ENCODE measurements around the gene ENTPD2.

The ENTPD2 gene

DNA sequence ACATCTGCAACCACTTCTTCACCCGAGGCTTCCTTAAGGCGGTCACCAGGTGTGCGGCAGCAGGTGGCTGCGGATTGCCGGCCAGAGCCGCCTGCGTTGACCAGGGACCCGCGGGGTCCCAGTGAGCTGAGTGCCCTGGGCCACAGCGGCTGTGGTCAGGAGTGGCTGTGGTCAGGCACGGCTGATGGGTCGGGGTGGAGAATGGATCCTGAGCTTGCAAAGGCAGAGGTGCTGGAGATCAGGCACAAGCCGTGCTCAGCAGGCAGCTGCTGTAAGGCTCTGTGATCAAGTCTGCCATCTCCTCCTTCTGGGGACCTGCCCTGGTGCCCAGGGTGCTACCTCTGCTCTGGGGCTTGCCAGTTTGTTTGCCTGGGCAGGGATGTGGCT is 25.5 kb upstream of the ENTPD2 start:
- no peak for DNase-seq (ENCODE audit: low spot score)

DNA sequence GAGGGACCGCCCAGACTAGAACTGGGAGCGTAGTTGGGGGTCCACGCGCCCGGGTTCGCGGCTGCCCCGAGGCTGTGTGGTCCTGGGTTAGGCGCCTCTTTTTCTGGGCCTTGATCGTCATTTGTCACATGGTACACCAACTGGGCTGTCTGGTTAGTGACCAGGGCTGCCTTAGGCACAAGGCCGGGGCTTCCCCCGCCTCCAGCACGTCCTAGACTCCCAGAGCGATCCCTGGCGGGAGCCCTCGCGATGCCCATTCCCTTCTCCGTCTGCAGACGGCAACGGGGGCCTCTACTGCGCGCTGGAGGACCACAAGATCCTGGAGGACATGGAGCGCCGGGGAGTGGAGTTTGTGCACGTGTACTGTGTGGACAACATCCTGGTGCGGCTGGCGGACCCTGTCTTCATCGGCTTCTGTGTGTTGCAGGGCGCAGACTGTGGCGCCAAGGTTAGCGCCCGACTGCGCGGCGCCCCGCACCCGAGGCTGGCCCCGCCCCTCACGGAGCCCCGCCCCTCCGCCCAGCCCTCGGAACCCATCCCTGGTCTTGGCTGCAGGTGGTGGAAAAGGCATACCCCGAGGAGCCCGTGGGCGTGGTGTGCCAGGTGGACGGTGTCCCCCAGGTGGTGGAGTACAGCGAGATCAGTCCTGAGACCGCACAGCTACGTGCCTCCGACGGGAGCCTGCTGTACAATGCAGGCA is 25.0 kb upstream of the ENTPD2 start:
- peak; percentile 69 for DNase-seq (ENCODE audit: low spot score)

DNA sequence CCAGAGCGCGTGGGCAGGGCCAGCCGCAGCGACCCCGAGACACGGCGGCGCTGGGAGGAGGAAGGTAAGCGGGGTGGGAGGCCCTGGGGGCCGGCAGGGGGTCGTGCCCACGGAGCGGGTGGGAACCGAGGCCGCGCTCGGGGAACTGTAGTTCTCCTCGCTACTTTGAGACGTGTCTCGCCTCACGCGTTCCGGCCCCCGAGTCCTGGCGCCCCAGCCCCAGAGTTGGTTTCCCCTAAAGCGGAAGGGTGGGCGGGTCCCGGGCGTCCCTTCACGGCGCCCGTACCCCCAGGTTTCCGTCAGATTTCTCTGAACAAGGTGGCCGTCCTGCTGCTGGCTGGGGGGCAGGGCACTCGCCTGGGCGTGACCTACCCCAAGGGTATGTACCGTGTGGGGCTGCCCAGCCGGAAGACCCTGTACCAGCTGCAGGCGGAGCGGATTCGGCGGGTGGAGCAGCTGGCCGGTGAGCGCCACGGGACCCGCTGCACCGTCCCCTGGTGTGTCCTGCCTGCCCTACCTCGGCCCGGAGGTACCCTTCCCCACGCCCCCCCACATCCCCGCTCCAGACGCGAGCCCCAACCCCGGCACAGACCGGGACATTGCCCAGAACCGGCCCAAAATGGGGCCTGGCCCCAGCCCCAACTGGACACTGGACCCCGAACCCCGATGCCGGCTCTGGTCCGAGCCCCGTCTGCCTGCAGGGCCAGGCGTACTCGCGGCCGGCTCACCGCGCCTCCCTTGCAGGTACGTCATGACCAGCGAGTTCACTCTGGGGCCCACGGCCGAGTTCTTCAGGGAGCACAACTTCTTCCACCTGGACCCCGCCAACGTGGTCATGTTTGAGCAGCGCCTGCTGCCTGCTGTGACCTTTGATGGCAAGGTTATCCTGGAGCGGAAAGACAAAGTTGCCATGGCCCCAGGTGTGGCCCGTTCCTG is 24.2 kb upstream of the ENTPD2 start:
- peak; percentile 57 for DNase-seq (ENCODE audit: low spot score)

DNA sequence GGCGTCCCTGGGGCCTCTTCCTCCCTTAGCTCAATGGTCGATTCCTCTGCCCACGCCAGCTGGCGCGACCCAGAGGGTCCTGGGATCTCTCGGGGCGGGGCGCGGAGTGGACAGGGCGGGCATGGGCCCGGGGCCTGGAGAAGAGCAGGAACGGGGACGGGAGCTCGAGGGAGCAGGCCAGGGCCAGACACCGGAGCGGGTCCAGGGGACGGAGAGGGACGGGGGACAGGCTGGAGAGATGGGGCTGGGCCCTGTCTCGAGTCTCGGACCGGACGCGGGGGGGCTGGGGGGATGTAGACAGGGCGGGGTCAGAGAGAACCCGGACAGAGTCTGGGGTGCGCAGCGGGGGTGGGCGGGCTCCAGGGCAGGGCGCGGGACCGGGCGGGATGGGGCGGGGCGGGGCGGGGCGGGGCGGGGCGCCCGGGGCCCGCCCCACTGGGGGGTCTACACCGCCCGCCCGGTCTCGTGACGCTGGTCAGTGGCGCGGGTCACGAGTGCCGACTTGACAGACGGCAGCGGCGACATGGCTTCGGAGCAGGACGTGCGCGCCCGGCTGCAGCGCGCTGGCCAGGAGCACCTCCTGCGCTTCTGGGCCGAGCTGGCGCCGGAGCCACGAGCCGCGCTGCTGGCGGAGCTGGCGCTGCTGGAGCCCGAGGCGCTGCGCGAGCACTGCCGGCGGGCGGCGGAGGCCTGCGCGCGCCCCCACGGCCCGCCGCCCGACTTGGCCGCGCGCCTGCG is 23.3 kb upstream of the ENTPD2 start, which contains the start of gene UAP1L1:
Gene UAP1L1, plus strand, starts transcription at position 508 of the 738 bp plus-strand sequence. Its CDS starts 16 bp downstream, at position 524.
- DNase-seq (ENCODE audit: low spot score), result peak; percentile 59

DNA sequence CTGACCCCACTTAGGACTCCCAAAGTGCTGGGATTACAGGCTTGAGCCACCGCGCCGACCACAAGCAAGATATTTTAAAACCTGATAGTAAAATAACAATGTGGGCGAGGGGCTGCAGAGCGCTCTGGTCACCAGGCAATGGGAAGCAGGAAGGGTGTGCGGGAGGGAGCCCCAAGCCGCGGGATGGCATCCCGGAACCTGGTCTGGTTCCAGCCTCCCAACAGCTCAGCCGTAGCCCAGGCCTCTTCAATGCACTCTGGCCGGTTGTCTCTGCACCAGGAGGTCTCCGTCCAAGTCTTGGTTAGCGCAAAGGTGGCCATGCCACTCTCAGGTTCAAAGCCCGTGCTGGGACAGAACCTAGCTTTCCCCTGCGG is 22.8 kb upstream of the ENTPD2 start:
- no peak for DNase-seq (ENCODE audit: low spot score)

DNA sequence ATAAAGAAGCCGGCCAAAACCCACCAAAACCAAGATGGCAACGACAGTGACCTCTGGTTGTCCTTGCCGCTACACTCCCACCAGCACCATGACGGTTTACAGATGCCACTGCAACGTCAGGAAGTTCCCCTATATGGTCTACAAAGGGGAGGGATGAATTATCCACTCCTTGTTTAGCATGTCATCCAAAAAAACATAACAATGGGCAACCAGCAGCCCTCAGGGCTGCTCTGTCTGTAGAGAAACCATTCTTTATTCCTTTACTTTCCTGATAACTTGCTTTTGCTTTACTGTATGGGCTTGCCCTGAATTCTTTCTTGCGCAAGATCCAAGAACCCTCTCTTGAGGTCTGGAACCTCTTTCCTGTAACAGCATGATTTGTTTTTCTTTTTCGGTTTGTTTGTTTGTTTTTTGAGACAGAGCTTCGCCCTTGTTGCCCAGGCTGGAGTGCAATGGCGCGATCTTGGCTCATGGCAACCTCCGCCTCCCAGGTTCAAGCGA is 21.5 kb upstream of the ENTPD2 start:
- no peak for DNase-seq (ENCODE audit: low spot score)

DNA sequence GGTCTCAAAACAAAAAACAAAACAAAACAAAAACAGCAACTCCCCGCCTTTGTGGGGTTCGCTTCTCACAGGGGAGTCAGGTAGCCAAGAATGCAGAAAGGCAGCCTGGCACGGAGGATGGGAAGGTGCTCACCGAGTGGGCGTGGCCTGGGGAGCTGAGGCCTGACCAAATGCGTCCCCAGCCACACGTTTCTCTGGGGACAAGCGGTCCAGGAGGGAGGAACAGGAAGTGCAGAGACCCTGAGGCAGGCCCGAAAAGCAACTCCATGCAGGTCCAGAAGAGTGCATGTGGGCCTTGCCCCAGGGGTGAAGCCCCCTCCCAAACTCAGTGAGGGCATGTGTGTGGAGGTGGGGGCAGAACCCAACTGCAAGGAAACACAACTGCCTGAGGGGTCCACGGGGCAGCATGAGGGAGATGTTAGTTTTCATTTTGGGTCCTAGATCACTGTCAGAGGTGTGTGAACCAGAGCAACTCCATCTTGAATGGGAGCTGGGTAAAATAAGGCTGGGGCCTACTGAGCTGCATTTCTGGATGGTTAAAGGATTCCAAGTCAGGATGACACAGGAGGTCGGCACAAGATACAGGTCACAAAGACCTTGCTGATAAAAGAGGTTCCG is 20.9 kb upstream of the ENTPD2 start:
- no peak for DNase-seq (ENCODE audit: low spot score)

DNA sequence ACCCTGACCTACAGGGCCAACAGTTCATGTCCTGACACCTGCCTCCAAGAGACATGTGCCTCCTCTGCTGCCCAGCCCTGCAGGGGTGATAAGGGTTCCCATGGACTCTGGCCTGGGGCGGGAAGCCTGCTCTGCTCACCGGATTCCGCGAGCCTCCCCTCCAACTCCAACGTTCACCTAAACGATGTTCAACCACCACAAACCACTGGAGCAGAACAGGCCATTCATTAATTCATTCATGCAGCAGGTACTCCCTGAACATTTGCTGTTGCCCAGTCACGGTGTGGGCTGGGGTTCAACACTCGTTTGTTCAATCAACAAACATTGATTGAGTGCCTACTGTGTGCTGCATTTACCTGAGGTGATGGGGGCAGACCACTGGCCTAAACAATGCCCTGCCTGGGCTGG is 20.1 kb upstream of the ENTPD2 start:
- no peak for DNase-seq (ENCODE audit: low spot score)

DNA sequence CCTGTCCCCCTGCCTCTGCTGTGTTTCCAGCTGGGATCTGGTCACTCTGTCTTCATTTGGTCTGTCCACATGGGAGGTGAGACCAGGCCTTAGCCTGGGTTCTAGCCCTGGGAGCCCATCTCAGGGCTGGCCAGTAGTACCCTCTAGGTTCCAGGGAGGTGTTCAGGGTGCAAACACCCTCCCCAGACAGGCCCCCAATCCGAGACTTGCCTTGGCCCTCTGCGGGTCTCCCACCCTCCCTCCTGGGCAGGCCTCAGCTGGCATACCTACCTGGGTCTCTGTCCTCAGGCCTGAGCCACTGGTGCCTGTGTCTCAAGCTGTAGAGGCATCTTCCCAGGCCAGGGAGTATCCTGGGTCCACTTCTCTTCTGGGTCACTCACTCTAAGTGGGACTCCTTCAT is 17.4 kb upstream of the ENTPD2 start:
- DNase-seq (ENCODE audit: low spot score), result no peak

DNA sequence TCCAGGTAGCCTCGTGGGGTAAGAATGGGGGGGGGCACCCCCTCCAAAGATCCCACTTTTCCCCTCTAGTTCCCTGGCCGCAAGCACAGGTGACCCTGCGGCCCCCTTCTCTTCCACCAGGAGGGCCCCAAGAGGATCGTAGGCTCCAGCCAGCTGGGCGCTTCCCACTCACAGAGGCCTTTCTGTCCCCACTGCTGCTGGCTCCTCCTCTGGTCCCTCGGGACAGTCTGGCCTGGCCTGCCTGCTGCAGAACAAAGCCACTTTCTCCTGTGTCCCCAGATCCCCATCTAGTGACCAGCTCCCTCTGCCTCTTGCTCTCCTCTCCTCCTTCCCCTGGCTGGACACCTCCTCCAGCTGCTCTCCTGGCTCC is 17.0 kb upstream of the ENTPD2 start:
- DNase-seq (ENCODE audit: low spot score), result peak; percentile 77

DNA sequence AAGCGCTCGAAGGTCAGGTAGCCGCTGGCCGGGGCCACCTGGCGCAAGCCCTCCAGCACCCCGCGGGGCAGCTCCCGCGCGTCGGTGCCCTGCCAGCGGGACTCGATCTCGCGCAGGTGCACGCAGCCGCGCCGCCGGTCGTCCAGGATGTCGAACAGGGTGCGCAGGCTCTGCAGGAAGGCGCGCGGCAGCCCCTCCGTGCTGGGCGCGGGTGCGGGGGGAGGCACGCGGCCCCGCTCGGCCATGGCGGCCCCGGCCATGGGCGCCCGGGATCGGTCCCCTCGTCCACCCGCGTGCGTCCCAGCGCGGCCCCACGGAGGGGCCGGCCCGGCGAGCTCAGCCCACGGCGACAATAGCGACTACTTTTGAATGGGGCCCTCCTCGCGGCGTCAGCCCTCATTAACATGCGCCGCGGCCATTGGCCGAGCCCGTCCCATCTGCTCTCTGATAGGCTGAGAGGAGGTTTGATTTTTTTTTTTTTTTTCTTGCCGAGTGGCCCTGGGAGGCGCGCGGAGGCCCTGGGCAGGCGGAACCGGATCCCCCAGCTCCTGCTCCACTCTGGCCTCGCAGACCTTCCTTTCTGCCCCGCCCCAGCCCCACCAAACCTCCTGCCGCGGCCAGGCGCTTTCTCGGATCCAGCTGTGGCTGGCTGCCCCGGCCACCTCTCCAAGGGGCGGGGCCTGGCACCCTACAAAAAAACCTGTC is 16.5 kb upstream of the ENTPD2 start, which contains the start of gene SAPCD2:
Gene SAPCD2, minus strand, starts transcription at position 357 of the 705 bp plus-strand sequence. Its CDS starts 97 bp downstream, at position 260.
- peak; percentile 92 for DNase-seq (ENCODE audit: low spot score)

DNA sequence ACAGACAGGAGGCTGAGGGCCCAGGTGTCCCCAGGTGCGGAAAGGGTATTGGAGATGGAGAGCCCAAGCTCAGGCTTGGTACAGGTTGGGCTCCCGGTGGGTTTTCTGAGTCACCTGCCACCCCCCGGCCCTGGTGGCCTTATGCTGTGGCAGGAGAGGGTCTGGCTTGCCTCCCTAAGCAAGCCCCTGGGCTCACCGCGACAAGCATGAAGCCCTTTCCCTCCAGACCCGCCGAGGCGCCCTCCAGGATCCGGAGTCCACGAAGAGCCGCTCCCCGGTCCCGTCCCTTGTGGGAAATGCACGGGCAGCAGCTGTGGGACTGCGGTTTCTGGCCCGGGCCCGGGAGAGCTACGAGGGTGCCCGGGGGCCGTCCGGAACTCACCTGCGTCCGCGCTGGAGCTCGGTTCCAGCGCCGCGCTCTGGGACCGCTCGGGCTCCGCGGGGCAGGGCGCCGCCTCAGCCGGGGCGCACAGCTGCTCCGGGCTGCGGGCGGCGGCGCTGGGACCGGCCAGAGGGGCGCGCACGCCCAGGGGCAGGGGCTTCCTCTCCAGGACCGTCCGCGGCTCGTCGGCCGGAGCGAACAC is 15.7 kb upstream of the ENTPD2 start:
- peak; percentile 68 for DNase-seq (ENCODE audit: low spot score)

DNA sequence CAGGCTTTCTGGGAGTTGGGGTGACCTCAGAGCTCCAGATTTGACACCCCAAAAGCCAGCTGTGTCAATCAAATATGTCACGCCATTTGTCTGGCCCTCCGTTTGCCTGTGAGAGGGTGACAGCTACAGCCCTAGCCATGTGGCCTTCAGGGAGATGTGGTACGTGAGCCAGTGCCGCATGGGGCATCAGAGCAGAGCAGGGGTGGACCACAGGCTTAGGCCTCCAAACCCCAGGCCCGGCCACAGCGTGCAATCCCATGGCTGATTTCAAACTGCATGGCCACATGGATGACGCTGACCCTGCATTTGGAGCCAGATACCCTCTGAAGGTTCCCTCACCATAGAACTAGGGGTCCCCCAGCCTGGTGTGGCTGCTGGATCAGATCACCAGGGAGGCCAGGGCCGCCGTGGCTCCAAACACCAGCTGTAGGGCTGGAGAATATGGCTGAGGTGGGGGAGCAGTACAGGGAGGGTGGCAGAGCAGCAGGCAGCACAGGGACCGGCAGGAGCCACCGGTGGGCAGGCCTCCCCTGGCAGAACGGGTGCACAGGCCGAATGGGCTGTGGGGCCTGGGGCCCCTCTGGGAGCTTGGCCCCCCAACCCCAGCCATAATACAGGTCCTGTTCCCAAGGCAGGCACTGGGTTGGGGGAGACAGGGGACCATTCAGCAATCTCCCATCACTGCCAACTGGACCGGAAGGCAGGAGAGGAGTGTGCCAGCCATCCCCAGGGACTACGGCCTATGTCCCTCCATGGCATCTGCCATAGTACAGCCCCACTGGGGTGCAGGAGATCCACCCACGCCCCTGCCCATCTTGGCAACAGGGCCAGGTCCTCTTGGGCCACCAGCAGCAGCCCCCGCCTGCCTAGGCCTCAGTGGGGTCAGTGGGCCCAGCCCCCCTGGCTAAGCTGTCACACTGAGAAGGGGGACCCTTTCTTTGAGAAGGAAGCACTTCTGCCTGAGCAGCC is 15.0 kb upstream of the ENTPD2 start:
- no peak for DNase-seq (ENCODE audit: low spot score)

DNA sequence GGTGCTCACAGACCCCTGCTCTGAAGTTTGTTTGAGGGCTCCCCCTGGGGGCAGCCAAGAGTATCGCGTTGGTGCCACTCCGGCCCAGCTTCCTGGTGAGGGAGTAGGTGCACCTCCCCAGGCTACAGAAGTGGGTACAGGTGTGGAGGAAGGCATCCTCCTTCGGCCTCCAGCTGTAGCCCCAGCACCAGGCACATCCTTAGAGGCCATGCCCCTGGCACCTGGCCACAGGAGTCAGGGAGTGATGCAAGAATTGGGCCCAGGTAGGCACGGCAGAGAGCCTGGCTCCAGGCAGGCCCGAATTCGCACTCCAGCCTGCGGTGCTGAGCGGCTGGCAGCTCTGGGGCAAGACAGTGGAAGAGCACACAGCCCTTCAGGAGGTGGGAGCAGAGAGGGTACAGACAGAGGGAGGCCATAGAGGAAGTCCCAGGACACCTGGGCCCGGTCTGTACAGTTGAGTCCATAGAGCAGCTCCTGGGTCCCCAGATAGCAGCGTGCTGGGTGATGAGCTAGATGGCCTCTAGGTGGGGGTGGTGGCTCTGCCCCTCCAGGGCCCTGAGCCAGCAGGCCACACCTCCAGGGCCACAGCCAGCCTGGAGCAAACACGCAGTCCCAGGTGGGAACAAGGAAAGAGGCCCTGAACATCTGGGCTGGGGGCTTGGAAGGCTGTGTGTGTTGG is 14.1 kb upstream of the ENTPD2 start:
- peak; percentile 82 for DNase-seq (ENCODE audit: low spot score)

DNA sequence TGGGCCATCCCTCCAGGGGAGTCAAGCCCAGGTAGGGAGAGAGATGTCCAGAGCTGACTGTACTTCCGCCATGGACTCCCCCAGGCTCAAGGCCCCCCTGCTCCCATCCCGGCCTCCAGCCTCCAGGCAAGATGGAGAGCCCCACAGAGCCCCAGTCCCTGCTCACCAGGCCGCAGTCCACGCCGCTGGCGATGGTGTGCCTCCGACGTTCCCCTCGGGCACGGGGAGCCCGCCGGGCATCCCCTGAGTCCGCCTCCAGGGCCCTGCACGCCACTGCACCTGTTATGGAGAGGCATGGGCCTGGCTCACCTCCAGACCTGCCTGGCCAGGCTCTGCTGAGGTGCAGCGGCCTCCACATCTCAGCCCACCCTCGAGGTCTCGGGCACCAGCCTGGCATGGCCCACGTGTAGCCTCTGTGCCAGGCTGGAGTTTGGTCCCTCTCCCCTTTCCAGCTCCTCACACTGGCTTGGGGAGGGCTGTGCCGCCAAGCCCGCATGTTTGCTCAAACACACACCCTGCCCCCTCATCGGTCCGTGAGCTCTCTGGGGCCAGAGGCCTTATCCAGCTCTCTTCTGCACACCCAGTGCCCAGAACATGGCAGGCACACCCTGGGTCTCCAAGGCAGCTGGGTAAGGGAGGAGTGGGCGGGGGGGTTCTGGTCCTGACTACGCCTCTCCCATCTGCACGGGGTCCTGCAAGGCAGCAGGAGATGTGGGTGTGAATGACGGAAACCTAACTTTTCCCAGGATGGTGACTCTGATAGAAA is 12.4 kb upstream of the ENTPD2 start:
- DNase-seq (ENCODE audit: low spot score), result no peak

DNA sequence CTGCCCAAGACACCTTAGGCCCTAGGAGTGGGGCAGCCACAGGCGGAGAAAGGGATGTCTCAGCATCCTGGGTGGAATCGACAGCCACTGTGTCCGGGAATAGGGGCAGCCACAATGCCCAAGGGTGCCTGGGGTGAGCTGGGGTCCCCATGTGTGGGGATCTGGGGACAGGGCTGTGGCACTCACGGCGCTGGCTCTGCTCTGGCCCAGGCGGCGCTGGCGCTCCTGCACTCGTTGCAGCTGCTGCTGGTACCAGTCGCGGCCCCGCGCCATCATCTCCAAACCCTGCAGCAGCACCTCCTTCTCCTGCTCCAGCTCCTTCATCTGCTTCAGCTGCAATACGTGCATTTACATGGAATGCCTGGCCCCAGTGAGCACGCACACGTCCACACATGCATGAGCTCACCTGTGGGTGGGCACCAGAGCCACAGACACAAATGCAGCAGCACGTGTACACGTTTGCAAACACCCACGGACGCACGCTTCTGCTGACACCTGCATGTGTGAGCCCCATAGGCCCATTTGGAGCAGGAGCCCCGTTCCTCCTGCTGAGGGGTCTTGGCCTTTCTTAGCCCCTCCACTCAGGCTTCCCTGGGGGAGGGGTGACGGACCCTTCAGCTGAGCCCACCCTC is 11.6 kb upstream of the ENTPD2 start:
- no peak for DNase-seq (ENCODE audit: low spot score)

DNA sequence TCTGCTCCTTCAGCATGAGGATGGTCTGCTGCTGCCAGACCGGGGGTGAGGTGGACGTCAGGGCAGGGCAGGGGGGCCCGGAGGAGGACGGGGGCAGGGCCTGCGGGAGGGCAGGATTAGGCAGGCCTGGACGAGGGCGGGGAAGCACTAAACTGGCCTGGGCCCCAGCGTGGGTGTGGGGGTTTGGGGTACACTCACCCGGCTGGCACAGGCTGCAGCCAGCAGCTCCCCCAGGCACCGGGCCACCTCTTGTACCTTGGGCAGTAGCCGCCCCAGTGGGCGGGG is 11.0 kb upstream of the ENTPD2 start:
- DNase-seq (ENCODE audit: low spot score), result no peak
